Body of pancreas (tissue), 4 donors: ENCODE data around the gene NAV1. TPM values are rescaled to one million over a fixed set of nuclear protein-coding genes. Genes with fewer than 3 reads are reported as not detected.
A peak's percentile ranks its signal among the peaks of the same experiment; 100 is the strongest.

Source experiments
- ATAC-seq: fragments of 150-250 bp; one replicate; pipeline ENCODE4 v1.9.1; 2016
- DNase-seq, 4 donors: peaks; one replicate each; pipeline ENCODE4 v3.0.0-alpha.2; 2019
- H3K27ac ChIP-seq, 4 donors: fragments of 200-600 bp; sonication (generic); 1 replicate in 3 of 4; 2 replicates in 1 of 4; pipeline versions ENCODE4 v1.5.1 to v1.6.1; 2016 to 2019; ENCODE audit warnings: mild to moderate bottlenecking in 1 of 4, mixed read lengths in 1 of 4, moderate library complexity in 1 of 4
- H3K27me3 ChIP-seq, 2 donors: fragments of 200-600 bp; sonication (generic); one replicate each; pipeline ENCODE4 v1.6.0; 2016; ENCODE audit warnings: mild to moderate bottlenecking in 1 of 2
- H3K36me3 ChIP-seq, 2 donors: fragments of 200-600 bp; sonication (generic); replicated peaks in 1 of 2; 2 replicates each; pipeline ENCODE4 v1.5.1; 2016; ENCODE audit warnings: low read depth in 2 of 2; ENCODE audit not compliant: insufficient read depth in 1 of 2
- H3K4me1 ChIP-seq: fragments of 200-600 bp; sonication (generic); one replicate; pipeline ENCODE4 v1.6.0; 2016
- H3K4me3 ChIP-seq, 2 donors: fragments of 200-600 bp; sonication (generic); 1 replicate in 1 of 2; 2 replicates in 1 of 2; pipeline ENCODE4 v1.5.1; 2016 to 2019
- H3K9me3 ChIP-seq, 3 donors: fragments of 200-600 bp; sonication (generic); 1 replicate in 2 of 3; 2 replicates in 1 of 3; pipeline ENCODE4 v1.5.1; 2016
- CTCF ChIP-seq, 7 experiments: fragments of 450-650 bp in 4 of 7; fragments of 200-600 bp in 3 of 7; sonication (generic) in 3 of 7; IDR thresholded peaks; one replicate each; pipeline ENCODE4 v1.5.1; 2016 to 2019; ENCODE audit warnings: antibody characterized with exemption in 7 of 7
- POLR2A ChIP-seq, 3 donors: fragments of 450-650 bp; IDR thresholded peaks; one replicate each; pipeline ENCODE4 v1.6.1; 2016; ENCODE audit warnings: antibody characterized with exemption in 3 of 3, mild to moderate bottlenecking in 2 of 3
- WGBS, 2 donors: methylation state at CpG; one replicate each; pipeline ENCODE4 v1.1.5; 2017; 5-methylcytosine and 5-hydroxymethylcytosine counted together
- intact Hi-C: fragments of 100-400 bp; cut with DNase I; formaldehyde crosslinking; loops from one replicate; pipeline ENCODE4 v1.15.1; 2023
- total RNA-seq, 2 donors: library from RNA; depleted of rRNA; stranded (reverse); fragments of >200 nt; gene quantifications; one replicate each; pipeline ENCODE4 v1.1.0, GENCODE V29; 2016

NAV1 gene
- total RNA-seq, 2 donors from 2014 or later, result 11.5 to 13.7 TPM

DNA sequence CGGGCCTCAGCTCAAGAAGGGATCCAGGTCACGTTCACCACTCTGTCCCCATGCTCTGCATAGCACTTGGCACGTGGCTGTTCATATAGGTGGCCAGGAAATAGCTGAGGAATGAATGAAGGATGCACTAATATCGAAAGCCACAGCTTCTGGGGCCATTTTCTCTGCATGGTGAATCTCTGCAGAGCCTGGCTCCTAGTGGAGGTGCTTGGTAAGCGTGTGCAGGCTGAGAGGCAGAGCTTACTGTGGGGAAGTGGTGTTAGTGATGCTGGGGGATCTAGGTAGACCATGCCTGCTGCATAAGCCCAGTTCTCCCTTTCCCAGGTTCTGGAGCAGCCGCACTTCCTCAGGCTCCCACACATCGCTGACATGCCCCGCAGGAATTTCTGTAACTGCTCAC, 40.3 kb upstream of the NAV1 start:
- Histone ChIP-seq H3K27me3 (no peaks in the 10 kb centered on the region), H3K36me3 (peaks cover 0 to 2% of the 10 kb centered on the region in 2 donors), H3K4me1 (peaks cover 69% of the 10 kb centered on the region), H3K9me3 (no peaks in the 10 kb centered on the region), H3K27ac (no peak overlapping the region), H3K4me3 (no peak overlapping the region)
- DNase-seq (no peak), ATAC-seq (no peak)
- intact Hi-C loops, result no loop called here
- TF ChIP-seq CTCF (IDR thresholded peaks at IDR 0.05), result no peak
- 95% methylated on average over 4 to 8 of the region's 8 CpGs for WGBS, 2 donors

- TF ChIP-seq CTCF (IDR thresholded peaks at IDR 0.05) (no peak), POLR2A (IDR thresholded peaks at IDR 0.05) (no peak)
- Histone ChIP-seq H3K27me3 (no peaks in the 10 kb centered on the region), H3K27ac (no peak overlapping the region), H3K9me3 (no peaks in the 10 kb centered on the region), H3K36me3 (peaks cover 0 to 2% of the 10 kb centered on the region in 2 donors), H3K4me1 (peaks cover 69% of the 10 kb centered on the region), H3K4me3 (no peak overlapping the region)
- no peak for ATAC-seq
- WGBS, 2 donors, result 92 to 93% methylated on average over 3 of the region's 3 CpGs
- intact Hi-C loops, result no loop called here
- no peak for DNase-seq
Measured at GRCh38 chr1:201499191-201499590, 39.7 kb upstream of the NAV1 start.

DNA sequence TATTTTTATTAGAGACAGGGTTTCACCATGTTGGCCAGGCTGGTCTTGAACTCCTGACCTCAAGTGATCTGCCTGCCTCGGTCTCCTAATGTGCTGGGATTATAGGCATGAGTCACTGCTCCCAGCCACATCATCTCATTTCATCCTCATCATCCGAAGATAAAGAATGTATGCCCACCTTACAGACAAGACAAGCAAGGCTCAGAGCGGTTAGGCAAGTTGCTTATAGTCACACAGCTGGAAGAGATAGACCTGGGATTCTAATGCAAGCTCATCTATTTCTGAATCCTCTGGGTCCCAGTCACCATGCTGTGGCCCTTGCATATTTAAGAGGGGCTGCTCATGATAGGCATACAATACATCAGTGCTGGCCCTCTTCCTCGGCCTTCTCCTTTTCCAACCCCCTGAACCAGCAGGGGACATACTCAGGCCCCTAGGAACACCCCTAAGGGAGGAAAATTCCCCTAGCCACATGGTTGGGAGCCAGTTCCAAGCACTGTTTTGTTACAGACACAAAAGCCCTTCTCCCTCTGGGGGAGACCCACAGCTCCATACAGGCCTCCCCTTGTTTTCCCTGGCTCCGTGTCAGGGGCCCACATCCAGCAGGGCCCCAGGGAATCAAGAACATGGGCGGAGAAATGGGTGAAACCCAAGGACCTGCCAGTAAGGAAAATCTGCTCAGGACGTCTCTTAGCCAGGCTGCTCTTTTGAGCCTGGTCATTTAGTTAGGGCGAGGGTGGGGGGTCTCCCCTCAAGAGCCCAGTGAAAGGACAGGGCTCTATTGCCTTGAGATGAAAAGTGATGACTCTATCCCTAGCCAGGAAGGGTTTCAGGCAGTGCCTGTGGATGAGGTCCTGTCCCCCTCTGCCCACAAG, 38.9 kb upstream of the NAV1 start:
- no peaks in the 10 kb centered on the region for H3K27me3 ChIP-seq
- H3K9me3 ChIP-seq, result no peaks in the 10 kb centered on the region
- intact Hi-C loops, result no loop called here
- H3K36me3 ChIP-seq, result peaks cover 0 to 2% of the 10 kb centered on the region in 2 donors
- no peak for DNase-seq
- 80 to 85% methylated on average over 6 to 8 of the region's 8 CpGs for WGBS, 2 donors
- H3K4me1 ChIP-seq, result peaks cover 69% of the 10 kb centered on the region
- ATAC-seq, result no peak
- TF ChIP-seq POLR2A (IDR thresholded peaks at IDR 0.05), result no peak
- no peak for TF ChIP-seq CTCF (IDR thresholded peaks at IDR 0.05)
- H3K4me3 ChIP-seq, result no peak overlapping the region
- H3K27ac ChIP-seq, result peak overlapping the region in 3 of 4 donors; percentile 3 to 53 (median 25)

DNA sequence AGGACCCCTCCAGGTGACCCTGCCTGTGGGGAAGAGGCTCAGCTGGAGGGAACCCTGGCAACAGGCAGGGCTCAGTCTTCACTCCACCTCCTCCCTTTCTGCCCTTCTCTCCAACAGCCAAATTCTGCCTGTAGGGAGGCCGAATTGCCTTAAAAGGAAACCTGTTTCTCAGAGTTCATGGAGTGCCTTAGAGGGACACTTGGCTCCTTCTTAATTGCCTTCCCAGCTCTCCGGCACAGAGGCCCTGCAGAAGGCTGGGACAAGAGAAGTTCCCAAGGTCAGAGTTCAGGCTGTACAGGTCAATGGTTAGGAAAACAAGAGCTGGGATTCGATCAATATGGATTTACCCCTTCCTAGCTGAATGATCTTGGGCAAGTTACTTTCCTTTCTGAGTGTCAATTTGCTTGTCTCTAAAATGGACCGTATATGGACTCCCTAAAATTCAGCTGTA, 38.2 kb upstream of the NAV1 start:
- intact Hi-C loops, result no loop called here
- peak overlapping the region; percentile 3 to 53 (median 17) for H3K27ac ChIP-seq
- H3K27me3 ChIP-seq, result no peaks in the 10 kb centered on the region
- H3K4me1 ChIP-seq, result peaks cover 69% of the 10 kb centered on the region
- no peaks in the 10 kb centered on the region for H3K9me3 ChIP-seq
- DNase-seq (no peak), ATAC-seq (no peak)
- no peak overlapping the region for H3K4me3 ChIP-seq
- H3K36me3 ChIP-seq, result no peaks in the 10 kb centered on the region
- TF ChIP-seq CTCF (IDR thresholded peaks at IDR 0.05) (no peak), POLR2A (IDR thresholded peaks at IDR 0.05) (no peak)
- WGBS, 2 donors, result 40 to 47% methylated on average over 4 of the region's 4 CpGs

- DNase-seq (no peak), ATAC-seq (no peak)
- Histone ChIP-seq H3K27me3 (no peaks in the 10 kb centered on the region), H3K36me3 (no peaks in the 10 kb centered on the region), H3K4me3 (no peak overlapping the region), H3K27ac (peak overlapping the region; percentile 1 to 90 (median 31)), H3K9me3 (no peaks in the 10 kb centered on the region), H3K4me1 (peaks cover 69% of the 10 kb centered on the region)
- 83 to 88% methylated on average over 8 of the region's 8 CpGs for WGBS, 2 donors
- TF ChIP-seq CTCF (IDR thresholded peaks at IDR 0.05), result no peak
- intact Hi-C loops, result no loop called here
Measured at GRCh38 chr1:201501144-201501543, 37.8 kb upstream of the NAV1 start.
